SK-N-MC (cell line): Measurements from ENCODE around the gene INPP1.

Source experiments
- EZH2 ChIP-seq: fragments of 200-600 bp; sonication (generic); IDR thresholded peaks from one replicate; pipeline ENCODE4 v1.6.1; 2017; ENCODE audit warnings: antibody characterized with exemption
- FOXP2 ChIP-seq: optimal IDR thresholded peaks from 2 replicates; pipeline ENCODE3; 2011; ENCODE audit warnings: mild to moderate bottlenecking, moderate library complexity; ENCODE audit not compliant: insufficient read depth; ENCODE audit errors: extremely low read length, control extremely low read depth
- POLR2AphosphoS5 ChIP-seq: IDR thresholded peaks from 2 replicates; pipeline ENCODE4 v1.6.1; 2012; ENCODE audit warnings: mild to moderate bottlenecking, low read depth, low read length, borderline replicate concordance

DNA sequence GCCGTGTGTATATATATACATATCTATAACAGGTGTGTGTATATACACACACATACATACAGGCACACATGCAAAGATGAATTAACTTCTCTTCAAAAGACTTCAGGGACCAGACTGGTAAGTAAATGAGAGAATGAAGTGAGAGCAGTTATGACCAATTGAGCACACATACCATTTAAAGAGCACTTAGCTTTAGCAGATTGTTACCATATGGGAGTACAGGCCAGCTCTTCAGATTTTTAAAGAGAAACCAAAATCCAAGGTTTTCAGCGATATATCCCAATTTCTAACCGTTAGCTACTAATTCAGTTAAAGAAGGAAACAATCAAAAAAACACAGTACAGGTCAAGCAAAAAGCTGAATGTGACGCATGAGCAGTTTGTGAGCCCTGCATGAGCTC lies 23.7 kb downstream of the INPP1 start:
- TF ChIP-seq EZH2, result no peak
- no peak for TF ChIP-seq POLR2AphosphoS5
- no peak for TF ChIP-seq FOXP2
